A549 (cell line): ENCODE data around the gene SNUPN. TPM values are rescaled to one million over a fixed set of nuclear protein-coding genes. Genes with fewer than 3 reads are reported as not detected.

ENCODE experiments used
- ATAC-seq, 2 experiments: fragments of 200-7000 bp in 1 of 2; fragments of >200 bp in 1 of 2; cut with Nextera tagmentation in 1 of 2; cut with Tn5 transposase in 1 of 2; 3 replicates each; pipeline versions ENCODE4 v1.8.0 to v1.9.1; 2018 to 2020; ENCODE audit warnings: mild to moderate bottlenecking in 1 of 2, moderate library complexity in 1 of 2
- CTCF ChIA-PET: fragments of 300-600 bp; sonication (Branson Sonifier 250); formaldehyde crosslinking; extraction: SDS; loops from one replicate; lab custom pipeline; 2021; ENCODE audit warnings: antibody characterized with exemption, inconsistent platforms; lab: Yijun Ruan, JAX
- POLR2A ChIA-PET: fragments of 350-600 bp; formaldehyde crosslinking; extraction: SDS; loops from one replicate; lab custom pipeline; 2021; ENCODE audit warnings: antibody characterized with exemption, inconsistent platforms; lab: Yijun Ruan, JAX
- DNase-seq, 2 experiments: peaks; one replicate each; pipeline versions ENCODE4 v3.0.0 to v3.0.0-alpha.2; 2011 to 2016; ENCODE audit warnings: low read depth in 1 of 2, low spot score in 1 of 2
- FAIRE-seq: peaks from 2 replicates; lab custom pipeline; 2011; peaks lifted over from hg19 to GRCh38; lab: Jason Lieb, UNC
- H3K27ac ChIP-seq, 2 experiments: fragments of >200 bp; sonication (Bioruptor Twin); formaldehyde crosslinking; 3 replicates each; pipeline ENCODE4 v1.5.1; 2016 to 2017
- H3K4me1 ChIP-seq: fragments of >200 bp; sonication (Bioruptor Twin); formaldehyde crosslinking; 3 replicates; pipeline ENCODE4 v1.6.1; 2016
- H3K4me2 ChIP-seq: fragments of >200 bp; sonication (Bioruptor Twin); formaldehyde crosslinking; 3 replicates; pipeline ENCODE4 v1.6.1; 2016
- H3K4me3 ChIP-seq: fragments of >200 bp; sonication (Bioruptor Twin); formaldehyde crosslinking; 3 replicates; pipeline ENCODE4 v1.5.1; 2016
- H3K9me3 ChIP-seq: fragments of >200 bp; sonication (Bioruptor Twin); formaldehyde crosslinking; 3 replicates; pipeline ENCODE4 v1.6.1; 2016
- ATOH8 ChIP-seq: fragments of 250-450 bp; sonication (Bioruptor Pico); IDR thresholded peaks from 2 replicates; pipeline ENCODE4 v1.5.0; 2020; ENCODE audit warnings: low read depth, mild to moderate bottlenecking, moderate library complexity
- BCL3 ChIP-seq: fragments of >200 bp; sonication (Bioruptor Twin); formaldehyde crosslinking; IDR thresholded peaks from 3 replicates; pipeline ENCODE4 v1.6.1; 2016
- BHLHE40 ChIP-seq: IDR thresholded peaks from 2 replicates; pipeline ENCODE4 v1.6.1; 2012; ENCODE audit warnings: low read depth, low read length, inconsistent platforms
- CBX2 ChIP-seq: fragments of 200-600 bp; sonication (generic); IDR thresholded peaks from 2 replicates; pipeline ENCODE4 v1.6.1; 2016; ENCODE audit warnings: low read depth, mild to moderate bottlenecking, borderline replicate concordance
- CEBPB ChIP-seq, 2 experiments: fragments of >200 bp in 1 of 2; sonication (Bioruptor Twin) in 1 of 2; formaldehyde crosslinking in 1 of 2; IDR thresholded peaks; 2 replicates each; pipeline ENCODE4 v1.6.1; 2012 to 2016
- CHD2 ChIP-seq: fragments of 150-350 bp; IDR thresholded peaks from 2 replicates; pipeline ENCODE4 v1.6.1; 2014; ENCODE audit warnings: low read length; ENCODE audit not compliant: partially characterized antibody
- CTCF ChIP-seq: fragments of >200 bp; sonication (Bioruptor Twin); formaldehyde crosslinking; IDR thresholded peaks from 3 replicates; pipeline ENCODE4 v1.5.1; 2016
- EHMT2 ChIP-seq: fragments of 200-600 bp; sonication (generic); IDR thresholded peaks from 2 replicates; pipeline ENCODE4 v1.6.1; 2016; ENCODE audit warnings: antibody characterized with exemption, low read depth, mild to moderate bottlenecking, moderate library complexity
- EP300 ChIP-seq, 2 experiments: fragments of >200 bp; sonication (Bioruptor Twin); formaldehyde crosslinking; IDR thresholded peaks; 2 replicates in 1 of 2; 3 replicates in 1 of 2; pipeline ENCODE4 v1.6.1; 2016 to 2017
- FOSB ChIP-seq: fragments of 250-450 bp; sonication (Bioruptor Pico); IDR thresholded peaks from 2 replicates; pipeline ENCODE4 v1.5.0; 2020; ENCODE audit warnings: mild to moderate bottlenecking, moderate library complexity
- GATA3 ChIP-seq: IDR thresholded peaks from 2 replicates; pipeline ENCODE4 v1.6.1; 2012; ENCODE audit warnings: borderline replicate concordance
- HEYL ChIP-seq: fragments of 250-450 bp; sonication (Bioruptor Pico); IDR thresholded peaks from 2 replicates; pipeline ENCODE4 v1.8.0; 2021; ENCODE audit warnings: mild to moderate bottlenecking, moderate library complexity
- HMGXB4 ChIP-seq: fragments of 250-450 bp; sonication (Bioruptor Pico); IDR thresholded peaks from 2 replicates; pipeline ENCODE4 v1.5.0; 2021; ENCODE audit warnings: mild to moderate bottlenecking, moderate library complexity, borderline replicate concordance
- HOXA7 ChIP-seq: fragments of 250-450 bp; sonication (Bioruptor Pico); IDR thresholded peaks from 2 replicates; pipeline ENCODE4 v1.5.0; 2020; ENCODE audit warnings: mild to moderate bottlenecking, moderate library complexity
- JUN ChIP-seq, 2 experiments: fragments of >200 bp; sonication (Bioruptor Twin); formaldehyde crosslinking; IDR thresholded peaks; 2 replicates in 1 of 2; 3 replicates in 1 of 2; pipeline ENCODE4 v1.6.1; 2016 to 2017
- KDM1A ChIP-seq: fragments of 200-600 bp; sonication (generic); IDR thresholded peaks from 2 replicates; pipeline ENCODE4 v1.6.1; 2016; ENCODE audit warnings: low read depth, mild to moderate bottlenecking
- KDM5A ChIP-seq: fragments of 200-600 bp; sonication (generic); IDR thresholded peaks from 2 replicates; pipeline ENCODE4 v1.6.1; 2016; ENCODE audit warnings: antibody characterized with exemption, mild to moderate bottlenecking
- MAFK ChIP-seq: fragments of 450-650 bp; IDR thresholded peaks from 2 replicates; pipeline ENCODE4 v1.6.1; 2014; ENCODE audit not compliant: partially characterized antibody
- MYC ChIP-seq: IDR thresholded peaks from 2 replicates; pipeline ENCODE4 v1.6.1; 2012; ENCODE audit warnings: mild to moderate bottlenecking, inconsistent platforms, low read length, improper control_type of control experiment, borderline replicate concordance
- NFE2L2 ChIP-seq: fragments of 150-350 bp; conservative IDR thresholded peaks from 2 replicates; pipeline ENCODE4 v1.6.1; 2014; ENCODE audit warnings: low read length
- NPAS2 ChIP-seq: fragments of 250-450 bp; sonication (Bioruptor Pico); IDR thresholded peaks from 2 replicates; pipeline ENCODE4 v1.8.0; 2022; ENCODE audit warnings: mild to moderate bottlenecking, moderate library complexity, borderline replicate concordance
- PHF8 ChIP-seq: fragments of 200-600 bp; sonication (generic); IDR thresholded peaks from 2 replicates; pipeline ENCODE4 v1.6.1; 2016; ENCODE audit warnings: low read depth, mild to moderate bottlenecking, antibody characterized with exemption, moderate library complexity, borderline replicate concordance
- POLR2A ChIP-seq: IDR thresholded peaks from 2 replicates; pipeline ENCODE4 v1.6.1; 2012; ENCODE audit warnings: mild to moderate bottlenecking, low read length
- RAD21 ChIP-seq, 2 experiments: fragments of >200 bp in 1 of 2; sonication (Bioruptor Twin) in 1 of 2; formaldehyde crosslinking in 1 of 2; IDR thresholded peaks in 1 of 2; conservative IDR thresholded peaks in 1 of 2; 2 replicates in 1 of 2; 3 replicates in 1 of 2; pipeline ENCODE4 v1.6.1; 2012 to 2018; ENCODE audit warnings: inconsistent platforms in 1 of 2
- RARB ChIP-seq: fragments of 250-450 bp; sonication (Bioruptor Pico); IDR thresholded peaks from 2 replicates; pipeline ENCODE4 v1.8.0; 2021; ENCODE audit warnings: mild to moderate bottlenecking, moderate library complexity
- RCOR1 ChIP-seq: fragments of 150-350 bp; IDR thresholded peaks from 2 replicates; pipeline ENCODE4 v1.6.1; 2014; ENCODE audit warnings: antibody characterized with exemption, low read length, low read depth
- RNF2 ChIP-seq: fragments of 200-600 bp; sonication (generic); IDR thresholded peaks from 2 replicates; pipeline ENCODE4 v1.6.1; 2016; ENCODE audit warnings: low read depth, mild to moderate bottlenecking, antibody characterized with exemption, moderate library complexity, borderline replicate concordance
- SREBF2 ChIP-seq: fragments of 450-650 bp; IDR thresholded peaks from 2 replicates; pipeline ENCODE4 v1.6.1; 2014; ENCODE audit warnings: mild to moderate bottlenecking, moderate library complexity
- TFCP2L1 ChIP-seq: fragments of 250-450 bp; sonication (Bioruptor Pico); IDR thresholded peaks from 2 replicates; pipeline ENCODE4 v1.5.0; 2021; ENCODE audit warnings: mild to moderate bottlenecking
- USF2 ChIP-seq: fragments of 450-650 bp; IDR thresholded peaks from 2 replicates; pipeline ENCODE4 v1.6.1; 2014; ENCODE audit warnings: antibody characterized with exemption
- ZNF302 ChIP-seq: fragments of 250-450 bp; sonication (Bioruptor Pico); IDR thresholded peaks from 2 replicates; pipeline ENCODE4 v1.9.0; 2021; ENCODE audit warnings: inconsistent platforms, mild to moderate bottlenecking, moderate library complexity
- WGBS: methylation state at CpG from one replicate; pipeline ENCODE4 v1.1.6; 2017; ENCODE audit errors: missing lambda C conversion rate; 5-methylcytosine and 5-hydroxymethylcytosine counted together
- polyA plus RNA-seq, 4 experiments: library from polyadenylated mRNA; depleted of rRNA in 3 of 4; stranded (reverse); fragments of >200 nt; fragmentation: RNase III in 1 of 4; extraction: RNeasy Plus Mini Kit Qiagen cat#74134 plus additional on column Dnase treatment in 1 of 4; gene quantifications; 2 replicates in 3 of 4; 3 replicates in 1 of 4; pipeline ENCODE4 v1.2.3, GENCODE V29; 2011 to 2017
- TF ChIP-seq, protein P1 (sequence below): IDR thresholded peaks from 2 replicates; pipeline ENCODE4 v1.6.1; 2012

SNUPN gene
- polyA plus RNA-seq, 2 of the 4 experiments (the other 2 are of a cell fraction): 29.2 to 38.5 TPM

DNA sequence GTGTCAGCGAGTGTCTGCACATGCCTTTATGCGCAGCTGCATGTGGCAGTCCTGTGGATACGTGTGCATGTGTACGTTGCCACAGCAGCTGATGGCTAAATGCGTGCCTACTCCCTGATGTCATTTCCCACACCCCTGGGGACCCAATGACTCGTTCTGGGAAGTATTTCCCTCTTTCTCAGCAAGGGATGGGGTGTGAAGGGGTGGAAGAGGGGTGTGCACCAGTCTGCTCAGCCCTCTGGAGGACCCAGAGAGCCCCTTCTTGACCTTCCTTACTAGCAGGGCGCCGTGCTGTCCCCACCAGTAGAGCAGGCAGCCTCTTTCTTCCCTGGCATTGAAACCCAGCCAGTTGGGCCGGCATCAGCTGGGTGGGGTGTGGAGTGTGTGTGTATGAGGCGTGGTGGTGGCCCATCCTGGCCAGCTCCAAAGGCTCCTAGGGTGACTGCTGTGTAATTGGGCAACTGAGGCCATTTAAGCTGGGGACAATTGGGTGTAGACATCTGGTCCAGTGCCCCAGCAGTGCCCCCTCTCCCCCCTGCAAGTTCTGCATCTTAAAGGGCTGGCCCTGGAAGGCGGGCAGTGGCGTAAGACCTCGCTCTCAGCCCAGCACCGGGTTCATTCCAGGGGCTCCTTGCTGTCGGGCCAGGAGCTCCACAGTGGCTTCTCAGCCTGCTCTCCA, 41.4 kb upstream of the SNUPN start:
- Histone ChIP-seq H3K9me3 (no peaks in the 10 kb centered on the region), H3K4me3 (no peak overlapping the region), H3K4me1 (peaks cover 65% of the 10 kb centered on the region), H3K27ac (peak overlapping the region; percentile 70 to 83), H3K4me2 (peak overlapping the region; percentile 55)
- DNase-seq: peak; percentile 96 to 98
- FAIRE-seq: peak; percentile 98
- peak; percentile 85 for ATAC-seq
- WGBS: 44% methylated on average over 15 of the region's 15 CpGs
- ChIA-PET POLR2A (interaction anchor here (0.7 to 2.2 kb wide), 3 partner anchors 20 to 135 kb away, joined by 3 to 14 read pairs (median 3); partner anchors contain the start of genes IMP3 and SNX33), CTCF (interaction anchor here (0.8 to 23.4 kb wide), 11 partner anchors 9 to 299 kb away, joined by 3 to 394 read pairs (median 8); partner anchors contain the start of genes IMP3, PTPN9, SNUPN and SNX33)
- TF ChIP-seq GATA3: peak; percentile 73; the same call in 1 of the 2 replicates
- TF ChIP-seq BCL3: no peak
- no peak for TF ChIP-seq NFE2L2
- 0 out of 4 replicates have a peak, but pooled peaks of 1 of the 2 experiments have one; percentile 1 for TF ChIP-seq CEBPB (IDR thresholded peaks at IDR 0.05)
- no peak for TF ChIP-seq CTCF
- TF ChIP-seq USF2: peak; percentile 46; the same call in 1 of the 2 replicates
- 0 out of 2 replicates have a peak, but pooled peaks have one; percentile 59 for TF ChIP-seq MYC
- TF ChIP-seq, protein P1, sequence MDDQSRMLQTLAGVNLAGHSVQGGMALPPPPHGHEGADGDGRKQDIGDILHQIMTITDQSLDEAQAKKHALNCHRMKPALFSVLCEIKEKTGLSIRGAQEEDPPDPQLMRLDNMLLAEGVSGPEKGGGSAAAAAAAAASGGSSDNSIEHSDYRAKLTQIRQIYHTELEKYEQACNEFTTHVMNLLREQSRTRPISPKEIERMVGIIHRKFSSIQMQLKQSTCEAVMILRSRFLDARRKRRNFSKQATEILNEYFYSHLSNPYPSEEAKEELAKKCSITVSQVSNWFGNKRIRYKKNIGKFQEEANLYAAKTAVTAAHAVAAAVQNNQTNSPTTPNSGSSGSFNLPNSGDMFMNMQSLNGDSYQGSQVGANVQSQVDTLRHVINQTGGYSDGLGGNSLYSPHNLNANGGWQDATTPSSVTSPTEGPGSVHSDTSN: peak; percentile 74
- no peak for TF ChIP-seq EHMT2
- TF ChIP-seq SREBF2: no peak
- TF ChIP-seq NPAS2 (CRISPR knock-in tag): peak; percentile 93
- peak in 1 of 2 experiments; percentile 55; a peak in 2 of 5 replicates for TF ChIP-seq JUN (IDR thresholded peaks at IDR 0.05)
- peak; percentile 73; the same call in 1 of the 2 replicates for TF ChIP-seq BHLHE40
- peak; percentile 97; the same call in 1 of the 2 replicates for TF ChIP-seq ATOH8 (CRISPR knock-in tag)
- no peak for TF ChIP-seq HOXA7 (CRISPR knock-in tag)
- TF ChIP-seq FOSB (CRISPR knock-in tag): no peak
- TF ChIP-seq ZNF302: no peak
- no peak for TF ChIP-seq RAD21 (conservative IDR thresholded peaks at IDR 0.05 in 1 of 2, IDR thresholded peaks at IDR 0.05 in 1 of 2)
- no peak for TF ChIP-seq PHF8
- no peak for TF ChIP-seq CBX2
- TF ChIP-seq CHD2: no peak
- TF ChIP-seq KDM5A: no peak
- no peak for TF ChIP-seq POLR2A
- no peak for TF ChIP-seq TFCP2L1 (CRISPR knock-in tag)
- TF ChIP-seq RNF2: no peak
- TF ChIP-seq HMGXB4 (CRISPR knock-in tag): no peak
- no peak for TF ChIP-seq RCOR1
- TF ChIP-seq HEYL: no peak
- TF ChIP-seq KDM1A: no peak
- peak; percentile 27 to 49; a peak in 3 of 5 replicates for TF ChIP-seq EP300 (IDR thresholded peaks at IDR 0.05)
- TF ChIP-seq RARB (CRISPR knock-in tag): no peak
- TF ChIP-seq MAFK: no peak
